GM23338 (cell line): Measurements from ENCODE around the gene ARL15. TPM values are rescaled to one million over a fixed set of nuclear protein-coding genes. Genes with fewer than 3 reads are reported as not detected.

ENCODE experiments used
- ATAC-seq: fragments of 200-7000 bp; cut with Tn5 transposase; 3 replicates; pipeline ENCODE4 v1.9.1; 2020
- DNase-seq: peaks from one replicate; pipeline ENCODE4 v3.0.0-alpha.2; 2015; ENCODE audit warnings: low spot score
- H2AFZ ChIP-seq: fragments of 200-600 bp; sonication (generic); 2 replicates; pipeline ENCODE4 v1.8.0; 2016; ENCODE audit warnings: antibody characterized with exemption, mild to moderate bottlenecking, moderate library complexity
- H3F3A ChIP-seq: fragments of 200-600 bp; sonication (generic); replicated peaks from 2 replicates; pipeline ENCODE4 v1.8.0; 2017; ENCODE audit warnings: antibody characterized with exemption, mixed run types, low read depth
- H3K27ac ChIP-seq: fragments of 200-600 bp; sonication (generic); 2 replicates; pipeline ENCODE4 v1.6.1; 2016; ENCODE audit warnings: low read depth
- H3K27me3 ChIP-seq: fragments of 200-600 bp; sonication (generic); 2 replicates; pipeline ENCODE4 v1.8.0; 2016; ENCODE audit warnings: mild to moderate bottlenecking, mixed run types, moderate library complexity; ENCODE audit not compliant: insufficient read depth
- H3K36me3 ChIP-seq: fragments of 200-600 bp; sonication (generic); 2 replicates; pipeline ENCODE4 v1.8.0; 2016; ENCODE audit warnings: mild to moderate bottlenecking; ENCODE audit not compliant: insufficient read depth
- H3K4me1 ChIP-seq: fragments of 200-600 bp; sonication (generic); 2 replicates; pipeline ENCODE4 v1.8.0; 2016; ENCODE audit warnings: mild to moderate bottlenecking, moderate library complexity; ENCODE audit not compliant: insufficient read depth
- H3K4me2 ChIP-seq: fragments of 200-600 bp; sonication (generic); 2 replicates; pipeline ENCODE4 v1.7.1; 2017; ENCODE audit warnings: mixed run types
- H3K4me3 ChIP-seq: fragments of 200-600 bp; sonication (generic); 2 replicates; pipeline ENCODE4 v1.6.1; 2016; ENCODE audit warnings: mixed run types
- H3K79me2 ChIP-seq: fragments of 200-600 bp; sonication (generic); replicated peaks from 2 replicates; pipeline ENCODE4 v1.8.0; 2017; ENCODE audit warnings: mild to moderate bottlenecking; ENCODE audit not compliant: insufficient read depth
- H3K9me2 ChIP-seq: fragments of 200-600 bp; sonication (generic); 2 replicates; pipeline ENCODE4 v1.8.0; 2017; ENCODE audit not compliant: insufficient read depth
- H4K20me1 ChIP-seq: fragments of 200-600 bp; sonication (generic); replicated peaks from 2 replicates; pipeline ENCODE4 v1.8.0; 2017; ENCODE audit warnings: mild to moderate bottlenecking; ENCODE audit not compliant: insufficient read depth
- H3K27ac Mint-ChIP-seq: 2 replicates; pipeline ENCODE4 v1.8.0; 2020; ENCODE audit warnings: inconsistent platforms, mild to moderate bottlenecking, moderate library complexity, mixed read lengths
- H3K27me3 Mint-ChIP-seq: 3 replicates; pipeline ENCODE4 v1.8.0; 2022; ENCODE audit warnings: low read depth, mild to moderate bottlenecking, moderate library complexity, mixed read lengths, inconsistent platforms; ENCODE audit not compliant: insufficient read depth, poor library complexity
- H3K36me3 Mint-ChIP-seq: 3 replicates; pipeline ENCODE4 v1.8.0; 2021; ENCODE audit warnings: low read depth, mild to moderate bottlenecking, inconsistent platforms, moderate library complexity, mixed read lengths
- H3K4me1 Mint-ChIP-seq: 3 replicates; pipeline ENCODE4 v1.8.0; 2020; ENCODE audit warnings: mild to moderate bottlenecking, inconsistent platforms, mixed read lengths
- H3K4me3 Mint-ChIP-seq: 3 replicates; pipeline ENCODE4 v1.8.0; 2021; ENCODE audit warnings: moderate library complexity, mild to moderate bottlenecking, inconsistent platforms, mixed read lengths
- H3K9me3 Mint-ChIP-seq: 3 replicates; pipeline ENCODE4 v1.8.0; 2020; ENCODE audit warnings: moderate library complexity, mild to moderate bottlenecking, inconsistent platforms, mixed read lengths
- CREB1 ChIP-seq: fragments of 250-450 bp; sonication (Bioruptor Pico); IDR thresholded peaks from 2 replicates; pipeline ENCODE4 v1.5.0; 2020; ENCODE audit warnings: low read depth, mild to moderate bottlenecking, moderate library complexity
- EZH2 ChIP-seq: fragments of 200-600 bp; sonication (generic); IDR thresholded peaks from one replicate; pipeline ENCODE4 v1.8.0; 2017; ENCODE audit warnings: antibody characterized with exemption, mild to moderate bottlenecking, low read depth; ENCODE audit not compliant: unreplicated experiment
- JUNB ChIP-seq: IDR thresholded peaks from one replicate; pipeline ENCODE4 v1.6.1; 2016; ENCODE audit warnings: antibody characterized with exemption; ENCODE audit not compliant: unreplicated experiment
- NANOG ChIP-seq: IDR thresholded peaks from 2 replicates; pipeline ENCODE4 v1.6.1; 2016; ENCODE audit warnings: antibody characterized with exemption, borderline replicate concordance
- POLR2AphosphoS5 ChIP-seq: IDR thresholded peaks from 2 replicates; pipeline ENCODE4 v1.6.1; 2016; ENCODE audit warnings: antibody characterized with exemption, low read depth
- STAT1 ChIP-seq: IDR thresholded peaks from one replicate; pipeline ENCODE4 v1.6.1; 2016; ENCODE audit warnings: antibody characterized with exemption; ENCODE audit not compliant: unreplicated experiment
- ZNF114 ChIP-seq: fragments of 250-450 bp; sonication (Bioruptor Pico); IDR thresholded peaks from 2 replicates; pipeline ENCODE4 v1.5.0; 2020; ENCODE audit warnings: mild to moderate bottlenecking, moderate library complexity
- ZNF331 ChIP-seq: fragments of 250-450 bp; sonication (Bioruptor Pico); IDR thresholded peaks from 2 replicates; pipeline ENCODE4 v1.5.0; 2020; ENCODE audit warnings: low read depth, mild to moderate bottlenecking, moderate library complexity
- polyA plus RNA-seq: library from polyadenylated mRNA; unstranded; fragments of >200 nt; fragmentation: Nextera tagmentation; extraction: Ambion mirVana; gene quantifications from 2 replicates; pipeline ENCODE4 v1.2.1, GENCODE V29; 2016
- total RNA-seq: library from RNA; depleted of rRNA; stranded (reverse); fragments of >200 nt; shearing (Covaris generic); gene quantifications from 2 replicates; pipeline ENCODE4 v1.2.3, GENCODE V29; 2014
- TF ChIP-seq, protein P1 (sequence below), 2 experiments: fragments of 200-600 bp in 1 of 2; sonication (generic) in 1 of 2; conservative IDR thresholded peaks; 2 replicates each; pipeline versions ENCODE4 v1.5.1 to v1.6.1; 2016 to 2017; ENCODE audit warnings: antibody characterized with exemption in 2 of 2, low read depth in 2 of 2, mild to moderate bottlenecking in 2 of 2, moderate library complexity in 1 of 2
- TF ChIP-seq, protein P2 (sequence below): IDR thresholded peaks from 2 replicates; pipeline ENCODE4 v1.6.1; 2016; ENCODE audit warnings: antibody characterized with exemption
- TF ChIP-seq, protein P3 (sequence below): fragments of 250-450 bp; sonication (Bioruptor Pico); IDR thresholded peaks from 2 replicates; pipeline ENCODE4 v1.5.0; 2020; ENCODE audit warnings: mild to moderate bottlenecking, moderate library complexity

Gene ARL15
- total and polyA plus RNA-seq, 2 experiments from 2014 or later: 13.0 to 54.0 TPM

DNA sequence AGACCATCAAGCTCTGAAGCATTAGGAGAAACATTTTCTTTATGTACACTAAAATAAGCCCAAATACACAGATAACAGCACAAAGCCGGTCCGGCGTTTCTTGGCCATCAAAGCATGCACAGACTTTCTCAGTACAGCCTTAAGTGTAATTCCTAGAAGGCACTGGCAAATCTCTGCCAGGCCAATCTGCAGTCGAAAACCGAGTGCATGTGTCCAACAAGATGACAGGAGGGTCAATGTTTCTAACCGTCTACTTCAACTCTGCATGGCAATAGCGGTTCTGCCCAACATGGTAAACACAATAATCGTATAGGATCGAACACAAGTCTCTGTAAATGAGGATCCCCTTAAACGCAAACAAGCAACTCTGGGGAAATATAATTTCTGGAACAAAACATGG lies 1.1 kb downstream of the ARL15 start:
- H3K4me1 ChIP-seq: peaks cover 34% of the 10 kb centered on the region
- peaks cover 10% of the 10 kb centered on the region for H4K20me1 ChIP-seq
- peak overlapping the region; percentile 99; the same call in 1 of the 2 replicates for H2AFZ ChIP-seq
- no peaks in the 10 kb centered on the region for H3K36me3 ChIP-seq
- no peaks in the 10 kb centered on the region for H3K36me3 Mint-ChIP-seq
- peaks cover 12% of the 10 kb centered on the region for H3K27me3 Mint-ChIP-seq
- no peak overlapping the region for H3K27ac Mint-ChIP-seq
- no peak overlapping the region for H3K27ac ChIP-seq
- H3K4me2 ChIP-seq: peak overlapping the region; percentile 86
- 0 out of 3 replicates have a peak, but pooled peaks cover 2% of the 10 kb centered on the region for H3K9me3 Mint-ChIP-seq
- H3F3A ChIP-seq: no peaks in the 10 kb centered on the region
- H3K4me3 ChIP-seq: peak overlapping the region; percentile 91
- ATAC-seq: no peak
- peaks cover 22% of the 10 kb centered on the region; the same call in 1 of the 2 replicates for H3K27me3 ChIP-seq
- peaks cover 53% of the 10 kb centered on the region for H3K79me2 ChIP-seq
- H3K4me1 Mint-ChIP-seq: peaks cover 26% of the 10 kb centered on the region
- no peaks in the 10 kb centered on the region for H3K9me2 ChIP-seq
- DNase-seq: no peak
- peak overlapping the region; percentile 94 for H3K4me3 Mint-ChIP-seq
- TF ChIP-seq EZH2 (no peak), POLR2AphosphoS5 (no peak), JUNB (no peak), STAT1 (no peak)
- TF ChIP-seq, protein P1, sequence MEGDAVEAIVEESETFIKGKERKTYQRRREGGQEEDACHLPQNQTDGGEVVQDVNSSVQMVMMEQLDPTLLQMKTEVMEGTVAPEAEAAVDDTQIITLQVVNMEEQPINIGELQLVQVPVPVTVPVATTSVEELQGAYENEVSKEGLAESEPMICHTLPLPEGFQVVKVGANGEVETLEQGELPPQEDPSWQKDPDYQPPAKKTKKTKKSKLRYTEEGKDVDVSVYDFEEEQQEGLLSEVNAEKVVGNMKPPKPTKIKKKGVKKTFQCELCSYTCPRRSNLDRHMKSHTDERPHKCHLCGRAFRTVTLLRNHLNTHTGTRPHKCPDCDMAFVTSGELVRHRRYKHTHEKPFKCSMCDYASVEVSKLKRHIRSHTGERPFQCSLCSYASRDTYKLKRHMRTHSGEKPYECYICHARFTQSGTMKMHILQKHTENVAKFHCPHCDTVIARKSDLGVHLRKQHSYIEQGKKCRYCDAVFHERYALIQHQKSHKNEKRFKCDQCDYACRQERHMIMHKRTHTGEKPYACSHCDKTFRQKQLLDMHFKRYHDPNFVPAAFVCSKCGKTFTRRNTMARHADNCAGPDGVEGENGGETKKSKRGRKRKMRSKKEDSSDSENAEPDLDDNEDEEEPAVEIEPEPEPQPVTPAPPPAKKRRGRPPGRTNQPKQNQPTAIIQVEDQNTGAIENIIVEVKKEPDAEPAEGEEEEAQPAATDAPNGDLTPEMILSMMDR (conservative IDR thresholded peaks at IDR 0.05; ENCODE audit: low read depth in 2 of 2): no peak

DNA sequence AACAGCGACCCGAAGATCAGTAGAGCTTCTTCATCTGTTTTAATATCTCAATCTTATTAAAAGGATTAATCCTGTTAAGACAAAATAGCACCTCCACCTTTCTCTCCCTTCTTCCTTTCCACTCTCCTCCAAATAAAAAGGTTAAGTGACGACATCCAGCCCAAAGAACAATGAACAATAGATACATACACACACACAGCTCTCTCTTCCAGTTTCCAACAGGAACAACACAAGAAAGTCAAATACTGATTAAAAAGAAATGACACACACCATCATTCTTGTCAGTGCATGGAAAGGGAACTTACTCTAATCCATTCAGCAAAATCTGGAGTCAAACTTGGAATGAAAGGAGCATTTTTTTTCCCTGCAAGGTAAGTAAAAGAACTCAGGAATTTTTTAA lies 2.8 kb downstream of the ARL15 start:
- no peaks in the 10 kb centered on the region for H3K9me2 ChIP-seq
- H3K4me3 ChIP-seq: no peak overlapping the region
- no peaks in the 10 kb centered on the region for H3K36me3 Mint-ChIP-seq
- no peak overlapping the region for H2AFZ ChIP-seq
- H3K27me3 ChIP-seq: peaks cover 17% of the 10 kb centered on the region; the same call in 1 of the 2 replicates
- 0 out of 3 replicates have a peak, but pooled peaks cover 2% of the 10 kb centered on the region for H3K9me3 Mint-ChIP-seq
- H3K27ac Mint-ChIP-seq: no peak overlapping the region
- H3K4me2 ChIP-seq: no peak overlapping the region
- peaks cover 70% of the 10 kb centered on the region for H3K79me2 ChIP-seq
- peaks cover 33% of the 10 kb centered on the region for H3K4me1 Mint-ChIP-seq
- H3K4me1 ChIP-seq: peaks cover 39% of the 10 kb centered on the region
- DNase-seq: no peak
- H3K4me3 Mint-ChIP-seq: no peak overlapping the region
- ATAC-seq: no peak
- H3K36me3 ChIP-seq: no peaks in the 10 kb centered on the region
- no peaks in the 10 kb centered on the region for H3F3A ChIP-seq
- H4K20me1 ChIP-seq: peaks cover 14% of the 10 kb centered on the region
- H3K27ac ChIP-seq: no peak overlapping the region
- H3K27me3 Mint-ChIP-seq: peaks cover 13% of the 10 kb centered on the region
- TF ChIP-seq, protein P2, sequence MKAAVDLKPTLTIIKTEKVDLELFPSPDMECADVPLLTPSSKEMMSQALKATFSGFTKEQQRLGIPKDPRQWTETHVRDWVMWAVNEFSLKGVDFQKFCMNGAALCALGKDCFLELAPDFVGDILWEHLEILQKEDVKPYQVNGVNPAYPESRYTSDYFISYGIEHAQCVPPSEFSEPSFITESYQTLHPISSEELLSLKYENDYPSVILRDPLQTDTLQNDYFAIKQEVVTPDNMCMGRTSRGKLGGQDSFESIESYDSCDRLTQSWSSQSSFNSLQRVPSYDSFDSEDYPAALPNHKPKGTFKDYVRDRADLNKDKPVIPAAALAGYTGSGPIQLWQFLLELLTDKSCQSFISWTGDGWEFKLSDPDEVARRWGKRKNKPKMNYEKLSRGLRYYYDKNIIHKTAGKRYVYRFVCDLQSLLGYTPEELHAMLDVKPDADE: no peak
- TF ChIP-seq, protein P3, sequence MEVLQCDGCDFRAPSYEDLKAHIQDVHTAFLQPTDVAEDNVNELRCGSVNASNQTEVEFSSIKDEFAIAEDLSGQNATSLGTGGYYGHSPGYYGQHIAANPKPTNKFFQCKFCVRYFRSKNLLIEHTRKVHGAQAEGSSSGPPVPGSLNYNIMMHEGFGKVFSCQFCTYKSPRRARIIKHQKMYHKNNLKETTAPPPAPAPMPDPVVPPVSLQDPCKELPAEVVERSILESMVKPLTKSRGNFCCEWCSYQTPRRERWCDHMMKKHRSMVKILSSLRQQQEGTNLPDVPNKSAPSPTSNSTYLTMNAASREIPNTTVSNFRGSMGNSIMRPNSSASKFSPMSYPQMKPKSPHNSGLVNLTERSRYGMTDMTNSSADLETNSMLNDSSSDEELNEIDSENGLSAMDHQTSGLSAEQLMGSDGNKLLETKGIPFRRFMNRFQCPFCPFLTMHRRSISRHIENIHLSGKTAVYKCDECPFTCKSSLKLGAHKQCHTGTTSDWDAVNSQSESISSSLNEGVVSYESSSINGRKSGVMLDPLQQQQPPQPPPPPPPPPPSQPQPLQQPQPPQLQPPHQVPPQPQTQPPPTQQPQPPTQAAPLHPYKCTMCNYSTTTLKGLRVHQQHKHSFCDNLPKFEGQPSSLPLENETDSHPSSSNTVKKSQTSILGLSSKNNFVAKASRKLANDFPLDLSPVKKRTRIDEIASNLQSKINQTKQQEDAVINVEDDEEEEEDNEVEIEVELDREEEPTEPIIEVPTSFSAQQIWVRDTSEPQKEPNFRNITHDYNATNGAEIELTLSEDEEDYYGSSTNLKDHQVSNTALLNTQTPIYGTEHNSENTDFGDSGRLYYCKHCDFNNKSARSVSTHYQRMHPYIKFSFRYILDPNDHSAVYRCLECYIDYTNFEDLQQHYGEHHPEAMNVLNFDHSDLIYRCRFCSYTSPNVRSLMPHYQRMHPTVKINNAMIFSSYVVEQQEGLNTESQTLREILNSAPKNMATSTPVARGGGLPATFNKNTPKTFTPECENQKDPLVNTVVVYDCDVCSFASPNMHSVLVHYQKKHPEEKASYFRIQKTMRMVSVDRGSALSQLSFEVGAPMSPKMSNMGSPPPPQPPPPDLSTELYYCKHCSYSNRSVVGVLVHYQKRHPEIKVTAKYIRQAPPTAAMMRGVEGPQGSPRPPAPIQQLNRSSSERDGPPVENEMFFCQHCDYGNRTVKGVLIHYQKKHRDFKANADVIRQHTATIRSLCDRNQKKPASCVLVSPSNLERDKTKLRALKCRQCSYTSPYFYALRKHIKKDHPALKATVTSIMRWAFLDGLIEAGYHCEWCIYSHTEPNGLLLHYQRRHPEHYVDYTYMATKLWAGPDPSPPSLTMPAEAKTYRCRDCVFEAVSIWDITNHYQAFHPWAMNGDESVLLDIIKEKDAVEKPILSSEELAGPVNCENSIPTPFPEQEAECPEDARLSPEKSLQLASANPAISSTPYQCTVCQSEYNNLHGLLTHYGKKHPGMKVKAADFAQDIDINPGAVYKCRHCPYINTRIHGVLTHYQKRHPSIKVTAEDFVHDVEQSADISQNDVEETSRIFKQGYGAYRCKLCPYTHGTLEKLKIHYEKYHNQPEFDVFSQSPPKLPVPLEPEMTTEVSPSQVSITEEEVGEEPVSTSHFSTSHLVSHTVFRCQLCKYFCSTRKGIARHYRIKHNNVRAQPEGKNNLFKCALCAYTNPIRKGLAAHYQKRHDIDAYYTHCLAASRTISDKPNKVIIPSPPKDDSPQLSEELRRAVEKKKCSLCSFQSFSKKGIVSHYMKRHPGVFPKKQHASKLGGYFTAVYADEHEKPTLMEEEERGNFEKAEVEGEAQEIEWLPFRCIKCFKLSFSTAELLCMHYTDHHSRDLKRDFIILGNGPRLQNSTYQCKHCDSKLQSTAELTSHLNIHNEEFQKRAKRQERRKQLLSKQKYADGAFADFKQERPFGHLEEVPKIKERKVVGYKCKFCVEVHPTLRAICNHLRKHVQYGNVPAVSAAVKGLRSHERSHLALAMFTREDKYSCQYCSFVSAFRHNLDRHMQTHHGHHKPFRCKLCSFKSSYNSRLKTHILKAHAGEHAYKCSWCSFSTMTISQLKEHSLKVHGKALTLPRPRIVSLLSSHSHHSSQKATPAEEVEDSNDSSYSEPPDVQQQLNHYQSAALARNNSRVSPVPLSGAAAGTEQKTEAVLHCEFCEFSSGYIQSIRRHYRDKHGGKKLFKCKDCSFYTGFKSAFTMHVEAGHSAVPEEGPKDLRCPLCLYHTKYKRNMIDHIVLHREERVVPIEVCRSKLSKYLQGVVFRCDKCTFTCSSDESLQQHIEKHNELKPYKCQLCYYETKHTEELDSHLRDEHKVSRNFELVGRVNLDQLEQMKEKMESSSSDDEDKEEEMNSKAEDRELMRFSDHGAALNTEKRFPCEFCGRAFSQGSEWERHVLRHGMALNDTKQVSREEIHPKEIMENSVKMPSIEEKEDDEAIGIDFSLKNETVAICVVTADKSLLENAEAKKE (CRISPR knock-in tag): no peak
- TF ChIP-seq, protein P1 (conservative IDR thresholded peaks at IDR 0.05; ENCODE audit: low read depth in 2 of 2): no peak
- no peak for TF ChIP-seq JUNB
- no peak for TF ChIP-seq NANOG
- no peak for TF ChIP-seq CREB1 (CRISPR knock-in tag)
- TF ChIP-seq ZNF331 (CRISPR knock-in tag): no peak
- TF ChIP-seq ZNF114 (CRISPR knock-in tag): no peak
- no peak for TF ChIP-seq POLR2AphosphoS5
